Fibroblast of villous mesenchyme (primary cell): ENCODE data around the gene CARD16. TPM values are rescaled to one million over a fixed set of nuclear protein-coding genes. Genes with fewer than 3 reads are reported as not detected.

ENCODE experiments used
- DNase-seq: peaks from one replicate; pipeline ENCODE4 v3.0.0-alpha.2; 2010; ENCODE audit warnings: low read depth
- H3K4me3 ChIP-seq: 2 replicates; pipeline ENCODE4 v1.5.1; 2011; ENCODE audit warnings: low read depth, mild to moderate bottlenecking, low read length
- total RNA-seq: library from RNA; depleted of rRNA; stranded (reverse); fragments of >200 nt; gene quantifications from 2 replicates; pipeline ENCODE4 v1.2.3, GENCODE V29; 2012
- TF ChIP-seq, protein P1 (sequence below): IDR thresholded peaks from 2 replicates; pipeline ENCODE4 v1.5.1; 2012; ENCODE audit warnings: low read depth, mild to moderate bottlenecking, low read length; ENCODE audit not compliant: insufficient read depth

CARD16 gene
- total RNA-seq, 1 donor, result 30.7 TPM

DNA sequence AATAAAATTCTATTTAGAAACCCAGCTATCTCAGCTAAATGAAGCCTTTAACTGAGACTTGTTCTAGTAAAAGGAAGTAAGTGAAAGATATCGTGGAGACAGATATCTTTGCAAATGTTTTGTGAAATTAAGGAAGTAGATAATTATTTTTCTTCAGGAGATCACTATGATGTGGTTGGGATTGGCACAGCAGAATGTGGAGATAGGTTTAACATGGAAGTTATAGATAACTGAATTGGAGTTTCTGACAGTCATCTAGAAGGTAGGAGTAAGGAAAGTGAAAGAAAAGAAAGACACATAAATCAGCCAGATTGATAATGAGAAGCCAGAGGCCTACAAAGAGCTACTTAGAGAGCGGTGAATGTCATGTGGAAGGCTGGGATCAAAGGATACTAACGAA is 17.5 kb downstream of the CARD16 start:
- TF ChIP-seq, protein P1, sequence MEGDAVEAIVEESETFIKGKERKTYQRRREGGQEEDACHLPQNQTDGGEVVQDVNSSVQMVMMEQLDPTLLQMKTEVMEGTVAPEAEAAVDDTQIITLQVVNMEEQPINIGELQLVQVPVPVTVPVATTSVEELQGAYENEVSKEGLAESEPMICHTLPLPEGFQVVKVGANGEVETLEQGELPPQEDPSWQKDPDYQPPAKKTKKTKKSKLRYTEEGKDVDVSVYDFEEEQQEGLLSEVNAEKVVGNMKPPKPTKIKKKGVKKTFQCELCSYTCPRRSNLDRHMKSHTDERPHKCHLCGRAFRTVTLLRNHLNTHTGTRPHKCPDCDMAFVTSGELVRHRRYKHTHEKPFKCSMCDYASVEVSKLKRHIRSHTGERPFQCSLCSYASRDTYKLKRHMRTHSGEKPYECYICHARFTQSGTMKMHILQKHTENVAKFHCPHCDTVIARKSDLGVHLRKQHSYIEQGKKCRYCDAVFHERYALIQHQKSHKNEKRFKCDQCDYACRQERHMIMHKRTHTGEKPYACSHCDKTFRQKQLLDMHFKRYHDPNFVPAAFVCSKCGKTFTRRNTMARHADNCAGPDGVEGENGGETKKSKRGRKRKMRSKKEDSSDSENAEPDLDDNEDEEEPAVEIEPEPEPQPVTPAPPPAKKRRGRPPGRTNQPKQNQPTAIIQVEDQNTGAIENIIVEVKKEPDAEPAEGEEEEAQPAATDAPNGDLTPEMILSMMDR, result no peak
- H3K4me3 ChIP-seq, result no peak overlapping the region
- no peak for DNase-seq

DNA sequence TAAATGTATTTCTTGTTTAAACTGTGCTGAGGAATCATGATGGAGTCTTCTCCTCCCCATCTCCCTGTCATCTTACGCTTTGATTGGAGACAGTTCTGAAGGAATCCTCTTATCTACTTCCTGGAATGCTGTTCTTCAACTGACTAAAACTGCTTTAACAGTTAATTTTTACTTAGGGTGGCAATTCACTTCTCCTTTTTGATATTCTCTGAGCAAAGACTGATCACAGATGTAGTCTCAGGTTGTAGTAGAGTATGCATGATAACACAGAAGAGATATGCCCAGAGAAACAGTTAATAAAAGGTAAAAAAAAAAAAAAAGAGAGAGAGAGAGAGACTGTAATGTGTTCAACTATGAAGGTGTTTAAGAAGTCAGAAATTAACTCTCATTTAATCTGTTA is 20.7 kb downstream of the CARD16 start:
- no peak overlapping the region for H3K4me3 ChIP-seq
- no peak for DNase-seq
- TF ChIP-seq, protein P1, result no peak

DNA sequence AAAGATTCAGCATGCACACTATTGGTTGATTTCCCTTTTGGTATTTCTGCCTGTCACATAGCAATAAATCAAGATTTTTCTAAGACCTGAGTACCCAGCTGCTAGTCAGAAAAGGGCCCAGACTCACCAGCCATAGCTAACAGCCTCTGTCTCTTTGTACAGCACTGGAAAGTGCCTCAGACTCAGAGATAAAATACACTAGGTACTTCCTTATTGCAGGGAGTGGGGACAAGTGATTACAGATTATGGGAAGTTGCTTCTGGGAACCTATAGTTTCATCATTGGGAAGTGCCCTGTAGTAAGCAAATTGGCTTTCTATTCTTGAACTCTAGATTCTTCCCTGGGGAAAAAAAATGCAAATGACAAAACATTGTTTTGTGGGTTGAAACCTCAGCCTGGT is 22.1 kb downstream of the CARD16 start, which contains the start of gene CASP5:
CASP5 (minus strand) TSS at position 166 of the 400 bp plus-strand sequence; CDS start at position 134, 32 bp downstream.
- TF ChIP-seq, protein P1, result no peak
- DNase-seq, result peak; percentile 36
- no peak within 1 kb of the TSS for H3K4me3 ChIP-seq

DNA sequence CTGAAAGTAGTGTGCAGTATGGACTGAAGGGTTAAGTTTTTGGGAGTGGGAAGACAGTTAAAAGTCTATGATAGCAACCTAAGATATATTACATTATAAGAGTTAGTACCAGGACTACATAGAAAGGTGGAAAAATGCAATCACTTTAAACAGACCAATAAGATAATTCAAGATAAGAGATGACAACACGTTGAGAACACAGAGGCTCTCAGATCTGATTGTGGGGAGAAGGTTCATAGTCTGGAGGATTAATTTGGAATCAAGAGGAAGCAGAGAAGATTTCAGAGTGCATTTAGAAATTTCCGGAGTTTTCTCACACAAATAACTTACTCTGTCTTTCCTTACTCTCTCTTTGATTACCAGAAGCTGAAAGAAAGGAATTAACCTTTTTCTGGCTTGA is 22.6 kb downstream of the CARD16 start:
- no peak for DNase-seq
- TF ChIP-seq, protein P1, result no peak

DNA sequence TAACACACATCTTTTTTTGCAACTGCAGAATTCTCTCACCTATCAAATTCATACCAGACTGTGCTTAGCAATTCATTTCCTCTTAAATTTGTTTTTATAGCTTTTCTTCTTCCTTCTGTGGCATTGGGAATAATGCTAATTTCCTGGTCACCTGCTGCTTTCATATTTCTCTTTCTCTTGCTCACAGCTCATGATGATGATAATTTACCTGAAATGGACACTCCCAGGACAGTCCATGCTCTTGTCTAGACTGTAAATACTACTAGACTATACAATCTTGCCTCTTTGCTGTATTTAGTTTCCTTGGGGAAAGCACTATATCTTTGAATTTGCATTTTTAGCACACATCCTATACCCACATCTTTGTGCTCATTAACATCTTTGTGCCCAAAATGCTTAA is 37.7 kb downstream of the CARD16 start:
- no peak overlapping the region for H3K4me3 ChIP-seq
- DNase-seq, result no peak
- TF ChIP-seq, protein P1, result no peak

More for the DNA sequence above, 22.6 kb downstream of the CARD16 start:
- H3K4me3 ChIP-seq, result no peak overlapping the region

DNA sequence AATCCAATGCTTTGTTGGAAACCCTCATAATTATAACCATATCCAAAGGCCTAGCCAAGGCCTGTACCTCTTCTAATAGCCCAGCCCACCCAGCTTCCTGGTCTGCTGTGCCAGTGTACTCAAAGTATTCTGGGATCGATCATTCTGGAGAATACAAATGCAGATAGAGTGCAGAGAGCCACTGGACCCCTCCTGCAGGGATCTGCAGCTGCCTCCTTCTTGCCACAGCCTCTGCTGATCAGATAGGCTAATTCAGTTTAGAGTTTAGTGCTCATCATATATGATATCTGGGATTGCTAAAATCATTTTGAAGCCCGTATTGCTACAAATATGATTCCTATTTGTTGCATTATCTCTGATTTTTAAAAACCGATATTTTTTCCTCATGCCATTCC is 39.7 kb downstream of the CARD16 start:
- DNase-seq, result no peak
- H3K4me3 ChIP-seq, result no peak overlapping the region
- TF ChIP-seq, protein P1, result no peak

DNA sequence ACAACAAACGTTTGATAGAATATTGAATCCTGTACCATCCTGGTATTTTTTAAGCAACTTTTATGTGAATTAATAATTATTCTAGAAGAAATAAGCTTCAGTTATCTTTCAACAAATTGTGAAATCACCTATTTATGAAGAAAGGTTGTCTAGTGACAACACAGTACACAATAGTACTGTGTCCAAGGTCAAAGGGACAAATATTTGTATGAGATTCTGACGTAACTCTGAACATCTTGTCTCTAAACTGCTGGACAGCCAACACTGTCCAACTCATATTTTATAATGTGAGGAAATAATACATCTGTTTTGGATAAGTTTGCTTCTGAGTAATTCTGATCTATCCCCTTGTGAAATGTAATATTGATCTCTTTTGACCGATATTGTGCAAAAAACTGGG is 41.1 kb downstream of the CARD16 start:
- no peak overlapping the region for H3K4me3 ChIP-seq
- DNase-seq, result peak; percentile 55
- TF ChIP-seq, protein P1, result no peak
